Uterus (tissue), 4 donors: ENCODE data around the gene CCDC91. TPM values are rescaled to one million over a fixed set of nuclear protein-coding genes. Genes with fewer than 3 reads are reported as not detected.

Experiments
- DNase-seq, 2 donors: peaks; one replicate each; pipeline ENCODE4 v3.0.0-alpha.2; 2019 to 2020
- H3K27ac ChIP-seq, 2 donors: fragments of 200-600 bp; sonication (generic); 1 replicate in 1 of 2; 2 replicates in 1 of 2; pipeline ENCODE4 v1.5.1; 2016 to 2018
- H3K27me3 ChIP-seq, 2 donors: fragments of 200-600 bp; sonication (generic); one replicate each; pipeline ENCODE4 v1.5.1; 2018 to 2019; ENCODE audit warnings: control low read depth in 1 of 2
- H3K36me3 ChIP-seq, 2 donors: fragments of 200-600 bp; sonication (generic); one replicate each; pipeline ENCODE4 v1.5.1; 2019; ENCODE audit warnings: control low read depth in 1 of 2
- H3K4me1 ChIP-seq, 2 donors: fragments of 200-600 bp; sonication (generic); one replicate each; pipeline ENCODE4 v1.5.1; 2018 to 2019; ENCODE audit warnings: control low read depth in 1 of 2
- H3K4me3 ChIP-seq, 2 donors: fragments of 200-600 bp; sonication (generic); 1 replicate in 1 of 2; 2 replicates in 1 of 2; pipeline ENCODE4 v1.5.1; 2018 to 2019; ENCODE audit warnings: mild to moderate bottlenecking in 1 of 2
- H3K9me3 ChIP-seq, 2 donors: fragments of 200-600 bp; sonication (generic); one replicate each; pipeline ENCODE4 v1.5.1; 2019; ENCODE audit warnings: control low read depth in 1 of 2
- POLR2A ChIP-seq, 2 donors: fragments of 450-650 bp; IDR thresholded peaks; one replicate each; pipeline ENCODE4 v1.6.1; 2016; ENCODE audit warnings: antibody characterized with exemption in 2 of 2, mild to moderate bottlenecking in 1 of 2, moderate library complexity in 1 of 2
- intact Hi-C: fragments of 100-400 bp; cut with DNase I; formaldehyde crosslinking; loops from one replicate; pipeline ENCODE4 v1.15.1; 2023; ENCODE audit warnings: low total_unique reads
- total RNA-seq, 4 donors: library from RNA; depleted of rRNA in 3 of 4; stranded (reverse); fragments of >200 nt in 3 of 4; gene quantifications; one replicate each; pipeline versions ENCODE4 v1.1.0 to v1.2.4, GENCODE V29; 2014 to 2023
- TF ChIP-seq, protein P1 (sequence below), 4 experiments: fragments of 200-600 bp in 2 of 4; fragments of 450-650 bp in 2 of 4; sonication (generic) in 2 of 4; IDR thresholded peaks; one replicate each; pipeline ENCODE4 v1.5.1; 2016 to 2019; ENCODE audit warnings: antibody characterized with exemption in 4 of 4, mild to moderate bottlenecking in 2 of 4, moderate library complexity in 1 of 4
- donor health status: DM: yes; HTN: yes; CAD: no.

The CCDC91 gene
- total RNA-seq, 4 donors from 2014 or later = 24.7 to 49.7 (median 41.0) TPM

DNA sequence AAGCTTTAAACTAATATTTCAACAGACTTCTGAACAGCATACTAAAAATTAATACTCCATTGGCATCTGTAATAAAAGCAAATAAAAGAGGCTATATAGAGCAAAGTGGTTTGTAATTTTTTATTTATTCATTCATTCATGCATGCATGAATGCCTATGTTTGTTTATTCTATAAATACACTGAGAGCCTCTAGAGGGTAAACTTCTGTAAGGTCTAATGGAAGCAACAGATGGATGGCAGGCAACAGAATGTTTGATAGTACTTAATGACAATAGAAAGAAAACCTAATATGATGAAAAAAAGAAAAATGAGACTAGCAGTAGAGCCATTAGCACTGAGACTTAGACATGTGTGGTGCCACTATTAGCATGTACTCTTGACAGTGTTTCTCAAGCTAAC is 253.1 kb downstream of the CCDC91 start:
- Histone ChIP-seq H3K27me3 (no peaks in the 10 kb centered on the region), H3K27ac (no peak overlapping the region), H3K4me1 (no peaks in the 10 kb centered on the region), H3K9me3 (no peaks in the 10 kb centered on the region), H3K4me3 (no peak overlapping the region), H3K36me3 (no peaks in the 10 kb centered on the region)
- TF ChIP-seq, protein P1, sequence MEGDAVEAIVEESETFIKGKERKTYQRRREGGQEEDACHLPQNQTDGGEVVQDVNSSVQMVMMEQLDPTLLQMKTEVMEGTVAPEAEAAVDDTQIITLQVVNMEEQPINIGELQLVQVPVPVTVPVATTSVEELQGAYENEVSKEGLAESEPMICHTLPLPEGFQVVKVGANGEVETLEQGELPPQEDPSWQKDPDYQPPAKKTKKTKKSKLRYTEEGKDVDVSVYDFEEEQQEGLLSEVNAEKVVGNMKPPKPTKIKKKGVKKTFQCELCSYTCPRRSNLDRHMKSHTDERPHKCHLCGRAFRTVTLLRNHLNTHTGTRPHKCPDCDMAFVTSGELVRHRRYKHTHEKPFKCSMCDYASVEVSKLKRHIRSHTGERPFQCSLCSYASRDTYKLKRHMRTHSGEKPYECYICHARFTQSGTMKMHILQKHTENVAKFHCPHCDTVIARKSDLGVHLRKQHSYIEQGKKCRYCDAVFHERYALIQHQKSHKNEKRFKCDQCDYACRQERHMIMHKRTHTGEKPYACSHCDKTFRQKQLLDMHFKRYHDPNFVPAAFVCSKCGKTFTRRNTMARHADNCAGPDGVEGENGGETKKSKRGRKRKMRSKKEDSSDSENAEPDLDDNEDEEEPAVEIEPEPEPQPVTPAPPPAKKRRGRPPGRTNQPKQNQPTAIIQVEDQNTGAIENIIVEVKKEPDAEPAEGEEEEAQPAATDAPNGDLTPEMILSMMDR (IDR thresholded peaks at IDR 0.05) = no peak
- TF ChIP-seq POLR2A (IDR thresholded peaks at IDR 0.05) = no peak
- intact Hi-C loops = no loop called here
- no peak for DNase-seq

DNA sequence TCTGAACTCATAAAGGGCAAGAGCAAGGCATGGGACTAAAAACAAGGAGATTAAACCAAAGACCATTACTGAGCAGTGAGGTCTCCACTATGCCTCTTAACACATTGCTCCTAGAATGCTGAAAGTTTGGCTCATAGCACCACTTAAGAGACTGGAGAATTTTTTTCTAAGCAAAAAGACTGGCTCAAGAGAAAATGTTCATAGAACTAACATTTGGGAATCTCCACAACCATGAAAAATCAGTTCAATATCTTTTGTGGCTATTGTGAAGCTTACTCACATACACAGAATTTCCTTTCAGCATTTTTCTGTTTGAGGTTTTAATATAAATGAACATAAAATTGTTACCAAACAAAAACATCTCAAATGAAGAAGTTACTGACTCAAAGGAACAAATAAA is 255.8 kb downstream of the CCDC91 start:
- no peaks in the 10 kb centered on the region for H3K4me1 ChIP-seq
- TF ChIP-seq, protein P1 (IDR thresholded peaks at IDR 0.05) = no peak
- no peak for TF ChIP-seq POLR2A (IDR thresholded peaks at IDR 0.05)
- no peak overlapping the region for H3K4me3 ChIP-seq
- no peaks in the 10 kb centered on the region for H3K27me3 ChIP-seq
- DNase-seq = no peak
- H3K36me3 ChIP-seq = no peaks in the 10 kb centered on the region
- H3K27ac ChIP-seq = no peak overlapping the region
- H3K9me3 ChIP-seq = no peaks in the 10 kb centered on the region
- intact Hi-C loops = no loop called here

DNA sequence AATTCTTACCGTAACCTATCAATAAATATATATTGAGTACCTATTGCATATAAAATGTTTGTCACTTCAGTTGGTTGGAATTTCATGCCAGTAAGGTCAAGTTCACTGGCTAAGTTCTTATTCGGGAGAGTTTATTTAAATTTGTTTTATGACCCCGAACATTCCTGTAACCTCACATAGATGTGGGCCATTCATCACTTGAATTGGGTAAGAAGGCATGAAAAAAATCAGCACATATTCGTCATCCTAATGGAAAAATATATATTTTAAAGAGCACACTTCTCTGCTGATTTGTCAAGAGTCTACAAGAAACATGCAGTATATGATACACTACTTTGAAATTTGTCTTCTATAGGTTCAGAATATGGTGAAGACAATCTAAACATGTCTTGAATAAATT is 263.4 kb downstream of the CCDC91 start:
- Histone ChIP-seq H3K36me3 (no peaks in the 10 kb centered on the region), H3K27me3 (no peaks in the 10 kb centered on the region), H3K9me3 (no peaks in the 10 kb centered on the region), H3K27ac (no peak overlapping the region), H3K4me3 (no peak overlapping the region), H3K4me1 (no peaks in the 10 kb centered on the region)
- no peak for DNase-seq
- intact Hi-C loops = no loop called here
- TF ChIP-seq, protein P1 (IDR thresholded peaks at IDR 0.05) = no peak
- no peak for TF ChIP-seq POLR2A (IDR thresholded peaks at IDR 0.05)

- Histone ChIP-seq H3K9me3 (no peaks in the 10 kb centered on the region), H3K36me3 (no peaks in the 10 kb centered on the region), H3K4me1 (no peaks in the 10 kb centered on the region), H3K27me3 (no peaks in the 10 kb centered on the region), H3K27ac (peak overlapping the region in 1 of 2 donors; percentile 10), H3K4me3 (no peak overlapping the region)
- no peak for DNase-seq
- TF ChIP-seq, protein P1 (IDR thresholded peaks at IDR 0.05) = no peak
- no peak for TF ChIP-seq POLR2A (IDR thresholded peaks at IDR 0.05)
- intact Hi-C loops = no loop called here
Observed at GRCh38 chr12:28456934-28457710, 266.9 kb downstream of the CCDC91 start.

DNA sequence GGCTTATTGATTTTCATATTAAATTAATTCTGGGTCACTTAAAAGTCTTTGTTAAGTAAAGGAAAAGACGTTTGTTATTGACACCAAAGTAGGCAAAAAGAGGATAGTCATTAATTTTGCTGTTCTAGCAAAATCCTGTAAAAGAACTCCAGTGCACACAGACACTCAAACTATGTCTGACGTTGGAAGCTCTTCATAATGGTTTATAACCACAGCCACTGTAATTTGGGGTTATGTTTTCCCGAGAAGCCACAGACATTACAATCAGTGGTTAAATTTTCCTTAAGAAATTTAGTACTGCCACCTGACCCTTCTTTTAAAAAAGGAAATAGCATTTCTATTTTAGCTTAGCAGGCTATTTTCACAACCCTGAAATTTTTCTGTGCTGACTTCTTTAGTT is 267.5 kb downstream of the CCDC91 start:
- intact Hi-C loops = no loop called here
- TF ChIP-seq, protein P1 (IDR thresholded peaks at IDR 0.05) = no peak
- no peak for TF ChIP-seq POLR2A (IDR thresholded peaks at IDR 0.05)
- Histone ChIP-seq H3K4me1 (no peaks in the 10 kb centered on the region), H3K27me3 (no peaks in the 10 kb centered on the region), H3K36me3 (no peaks in the 10 kb centered on the region), H3K4me3 (no peak overlapping the region), H3K27ac (peak overlapping the region in 1 of 2 donors; percentile 10), H3K9me3 (no peaks in the 10 kb centered on the region)
- DNase-seq = no peak
